HepG2 (cell line): ENCODE results near the gene AEN. TPM values are rescaled to one million over a fixed set of nuclear protein-coding genes. Genes with fewer than 3 reads are reported as not detected.

Experiments used
- ATAC-seq: fragments of 200-7000 bp; cut with Tn5 transposase; 3 replicates; pipeline ENCODE4 v1.9.1; 2020; ENCODE audit warnings: mild to moderate bottlenecking, moderate library complexity
- BruUV-seq: library from RNA; stranded (reverse); fragments of 400-500 nt; replicated peaks from 2 replicates; lab custom pipeline; 2021; lab: Mats Ljungman, UMichigan
- CTCF ChIA-PET: fragments of 300-600 bp; formaldehyde crosslinking; extraction: SDS; loops from one replicate; lab custom pipeline; 2021; ENCODE audit warnings: low total read pairs, inconsistent platforms, low intra/inter-chr PET ratio; lab: Yijun Ruan, JAX
- POLR2A ChIA-PET: fragments of 350-600 bp; sonication (Branson Sonifier 250); formaldehyde crosslinking; loops from one replicate; lab custom pipeline; 2020; ENCODE audit warnings: antibody characterized with exemption, inconsistent platforms; lab: Yijun Ruan, JAX
- DNase-seq: peaks from one replicate; pipeline ENCODE4 v3.0.0-alpha.2; 2015; ENCODE audit warnings: low spot score
- FAIRE-seq: peaks from 3 replicates; lab custom pipeline; 2011; peaks lifted over from hg19 to GRCh38; lab: Jason Lieb, UNC
- H2AFZ ChIP-seq: one replicate; pipeline ENCODE4 v1.6.1; 2011; ENCODE audit warnings: low read length, inconsistent platforms
- H3K27ac ChIP-seq: fragments of 300-600 bp; 3 replicates; pipeline ENCODE4 v1.8.0; 2011; ENCODE audit warnings: mixed run types, mild to moderate bottlenecking, mixed read lengths, low read length, inconsistent platforms; ENCODE audit not compliant: insufficient read depth; ENCODE audit errors: extremely low read length
- H3K27me3 ChIP-seq, 2 experiments: fragments of 200-600 bp in 1 of 2; 2 replicates in 1 of 2; 3 replicates in 1 of 2; pipeline versions ENCODE4 v1.6.0 to v1.8.0; 2011; ENCODE audit warnings: low read length in 2 of 2, mild to moderate bottlenecking in 2 of 2, moderate library complexity in 2 of 2, inconsistent platforms in 1 of 2; ENCODE audit not compliant: insufficient read depth in 2 of 2, control insufficient read depth in 1 of 2
- H3K36me3 ChIP-seq, 2 experiments: fragments of 200-600 bp in 1 of 2; replicated peaks in 1 of 2; 2 replicates in 1 of 2; 3 replicates in 1 of 2; pipeline versions ENCODE4 v1.5.1 to v1.8.0; 2011; ENCODE audit warnings: low read length in 2 of 2, inconsistent platforms in 1 of 2; ENCODE audit not compliant: insufficient read depth in 2 of 2, control insufficient read depth in 1 of 2
- H3K4me1 ChIP-seq: 2 replicates; pipeline ENCODE4 v1.5.1; 2012; ENCODE audit warnings: low read length, inconsistent platforms; ENCODE audit not compliant: insufficient read depth
- H3K4me2 ChIP-seq: 2 replicates; pipeline ENCODE4 v1.6.0; 2011; ENCODE audit warnings: low read depth, low read length, inconsistent platforms
- H3K4me3 ChIP-seq, 3 experiments: fragments of 200-600 bp in 1 of 3; sonication (generic), shearing (Covaris generic) in 1 of 3; replicated peaks in 1 of 3; 2 replicates each; pipeline ENCODE4 v1.5.1; 2011 to 2016; ENCODE audit warnings: low read length in 3 of 3, inconsistent platforms in 2 of 3, low read depth in 2 of 3, mild to moderate bottlenecking in 2 of 3, control low read depth in 1 of 3, mixed read lengths in 1 of 3; ENCODE audit not compliant: insufficient read depth in 1 of 3
- H3K79me2 ChIP-seq: one replicate; pipeline ENCODE4 v1.6.1; 2011; ENCODE audit warnings: low read length, inconsistent platforms; ENCODE audit not compliant: insufficient read depth
- H3K9ac ChIP-seq: 2 replicates; pipeline ENCODE4 v1.6.0; 2011; ENCODE audit warnings: mild to moderate bottlenecking, low read depth, low read length, inconsistent platforms; ENCODE audit not compliant: insufficient read depth
- H3K9me3 ChIP-seq: 2 replicates; pipeline ENCODE4 v1.5.1; 2012; ENCODE audit warnings: mild to moderate bottlenecking, low read length
- H4K20me1 ChIP-seq: 2 replicates; pipeline ENCODE4 v1.6.0; 2011; ENCODE audit warnings: inconsistent platforms, mild to moderate bottlenecking, low read length, moderate library complexity; ENCODE audit not compliant: insufficient read depth
- CREM ChIP-seq, 2 experiments: sonication (generic) in 1 of 2; formaldehyde crosslinking in 1 of 2; IDR thresholded peaks; 2 replicates each; pipeline versions ENCODE4 v1.4.0 to v1.6.1; 2016 to 2020; ENCODE audit warnings: antibody characterized with exemption in 1 of 2, mild to moderate bottlenecking in 1 of 2, missing genetic modification reagents in 1 of 2
- KLF12 ChIP-seq: sonication (generic); formaldehyde crosslinking; IDR thresholded peaks from 2 replicates; pipeline ENCODE4 v1.4.0; 2020; ENCODE audit warnings: missing genetic modification reagents, borderline replicate concordance
- KLF6 ChIP-seq: IDR thresholded peaks from 2 replicates; pipeline ENCODE4 v1.8.0; 2016; ENCODE audit warnings: missing biosample characterization, missing genetic modification reagents
- NCOA2 ChIP-seq: sonication (generic); formaldehyde crosslinking; IDR thresholded peaks from 2 replicates; pipeline ENCODE4 v1.8.0; 2022; ENCODE audit warnings: inconsistent platforms
- NFKB2 ChIP-seq: sonication (generic); formaldehyde crosslinking; IDR thresholded peaks from 2 replicates; pipeline ENCODE4 v1.4.0; 2020; ENCODE audit warnings: missing genetic modification reagents, borderline replicate concordance
- PTBP1 ChIP-seq: fragments of 200-400 bp; formaldehyde crosslinking; IDR thresholded peaks from 2 replicates; pipeline ENCODE4 v1.6.1; 2018; ENCODE audit warnings: low read length, low read depth; ENCODE audit not compliant: poor library complexity, severe bottlenecking
- RAD21 ChIP-seq: fragments of 450-650 bp; formaldehyde crosslinking; IDR thresholded peaks from 2 replicates; pipeline ENCODE4 v1.5.0; 2020; ENCODE audit warnings: mild to moderate bottlenecking
- ZFP37 ChIP-seq: sonication (generic); formaldehyde crosslinking; IDR thresholded peaks from 2 replicates; pipeline ENCODE4 v1.4.0; 2020; ENCODE audit warnings: missing genetic modification reagents, borderline replicate concordance
- ZNF33A ChIP-seq: sonication (generic); formaldehyde crosslinking; IDR thresholded peaks from 2 replicates; pipeline ENCODE4 v1.5.1; 2020; ENCODE audit warnings: missing genetic modification reagents, mild to moderate bottlenecking, moderate library complexity, borderline replicate concordance
- ZNF431 ChIP-seq: sonication (generic); formaldehyde crosslinking; IDR thresholded peaks from 2 replicates; pipeline ENCODE4 v1.9.0; 2022; ENCODE audit warnings: missing genetic modification reagents, low read depth, mild to moderate bottlenecking, borderline replicate concordance
- ZNF530 ChIP-seq: sonication (generic); formaldehyde crosslinking; IDR thresholded peaks from 2 replicates; pipeline ENCODE4 v1.5.0; 2020; ENCODE audit warnings: low read depth, mild to moderate bottlenecking, missing genetic modification reagents
- ZNF558 ChIP-seq: sonication (generic); formaldehyde crosslinking; IDR thresholded peaks from 2 replicates; pipeline ENCODE4 v1.9.0; 2022; ENCODE audit warnings: mild to moderate bottlenecking, missing genetic modification reagents, borderline replicate concordance
- ZNF670 ChIP-seq: sonication (generic); formaldehyde crosslinking; IDR thresholded peaks from 2 replicates; pipeline ENCODE4 v1.8.0; 2022; ENCODE audit warnings: mild to moderate bottlenecking, missing genetic modification reagents, borderline replicate concordance
- WGBS: methylation state at CpG from one replicate; pipeline ENCODE4 v1.1.6; 2017; ENCODE audit warnings: low lambda C conversion rate; 5-methylcytosine and 5-hydroxymethylcytosine counted together
- in situ Hi-C: cut with HindIII; loops from 2 replicates; pipeline ENCODE4 v1.10.0; 2017; ENCODE audit warnings: low pct_unique_long_range_greater_than_20kb; ENCODE audit not compliant: extremely low pct_ligation_motif_present
- intact Hi-C: fragments of 100-400 bp; cut with micrococcal nuclease; formaldehyde crosslinking; loops from one replicate; pipeline ENCODE4 v1.10.0; 2022; ENCODE audit not compliant: unreplicated experiment
- polyA plus RNA-seq, 8 experiments: library from polyadenylated mRNA; depleted of rRNA in 3 of 8; stranded (reverse) in 7 of 8; unstranded in 1 of 8; fragments of >200 nt; fragmentation: Illumina TruSeq in 4 of 8; extraction: Trizol in 4 of 8; gene quantifications; 2 replicates each; pipeline versions ENCODE4 v1.2.1 to v1.2.3, GENCODE V29; 2011 to 2016; ENCODE audit warnings: low read depth in 4 of 8, missing spikeins in 1 of 8, mixed read lengths in 1 of 8; ENCODE audit not compliant: insufficient read depth in 1 of 8
- total RNA-seq, 5 experiments: library from RNA; depleted of rRNA; stranded (reverse); fragments of >200 nt; fragmentation: Illumina TruSeq; extraction: Trizol; gene quantifications; 2 replicates each; pipeline ENCODE4 v1.2.3, GENCODE V29; 2016; ENCODE audit warnings: low read depth in 1 of 5

The AEN gene
- total and polyA plus RNA-seq, 2 of the 13 experiments (the other 11 are each of a cell fraction or from before 2014, with no cell fraction given) = 51.3 to 118 TPM

GRCh38 chr15:88619796-88620195 lies 1.3 kb upstream of the AEN start:
- Histone ChIP-seq H4K20me1 (peaks cover 25% of the 10 kb centered on the region), H2AFZ (no peak overlapping the region), H3K27ac (no peak overlapping the region), H3K27me3 (no peaks in the 10 kb centered on the region), H3K4me1 (peaks cover 47% of the 10 kb centered on the region), H3K4me2 (no peak overlapping the region), H3K36me3 (peaks cover 0 to 9% of the 10 kb centered on the region in 2 experiments; a peak in 2 of 5 replicates), H3K9ac (no peak overlapping the region), H3K9me3 (no peaks in the 10 kb centered on the region), H3K79me2 (peaks cover 39% of the 10 kb centered on the region), H3K4me3 (no peak overlapping the region)
- FAIRE-seq = no peak
- ChIA-PET CTCF (no interaction called here), POLR2A (no interaction called here)
- intact Hi-C loops (loop anchor here (10.0 kb wide), 1 partner anchor 215 kb away; no protein-coding TSS in a partner anchor), in situ Hi-C loops (loop anchor here (5.0 kb wide), 1 partner anchor 152 kb away; the partner anchor contains the start of genes MRPL46 and MRPS11)
- WGBS = 91% methylated on average over 2 of the region's 2 CpGs
- DNase-seq = no peak
- ATAC-seq = no peak
- TF ChIP-seq CREM (IDR thresholded peaks at IDR 0.05) (no peak), CREM (CRISPR knock-in tag; IDR thresholded peaks at IDR 0.05) (no peak), ZNF558 (no peak), ZNF33A (CRISPR knock-in tag) (no peak), KLF12 (CRISPR knock-in tag) (no peak), ZFP37 (CRISPR knock-in tag) (no peak), PTBP1 (no peak), NCOA2 (CRISPR knock-in tag) (no peak), ZNF530 (CRISPR knock-in tag) (no peak), KLF6 (CRISPR knock-in tag) (no peak), ZNF431 (CRISPR knock-in tag) (no peak), ZNF670 (CRISPR knock-in tag) (no peak), NFKB2 (no peak), RAD21 (CRISPR knock-in tag) (no peak)
- BruUV-seq = no TSS peak
